ENCODE data around the gene PPIL6. TPM values are rescaled to one million over a fixed set of nuclear protein-coding genes. Genes with fewer than 3 reads are reported as not detected.

Gene PPIL6
- total RNA-seq = 2.2 and 2.6 TPM in 2 replicates
- 2.9 and 3.8 TPM in 2 replicates for polyA plus RNA-seq

GRCh38 chr6:109440331-109441068 lies at the start of gene PPIL6, which contains the start of gene SMPD2:
PPIL6 (minus strand) TSS chr6:109440628; CDS start chr6:109440590, 38 bp downstream.
SMPD2 (plus strand) TSS chr6:109440724; CDS start chr6:109441122, 398 bp downstream.
- Histone ChIP-seq H3K4me1 (ENCODE audit: insufficient read depth) (peaks cover 8% of the 10 kb centered on the region), H3K27ac (peak within 1 kb of the TSS; percentile 94), H4K20me1 (ENCODE audit: insufficient read depth, poor library complexity, severe bottlenecking) (no peaks in the 10 kb centered on the region), H2AFZ (peak within 1 kb of the TSS; percentile 96), H3K36me3 (replicated peaks; ENCODE audit: insufficient read depth, low read depth) (no peaks in the 10 kb centered on the region), H3K9me2 (replicated peaks; ENCODE audit: insufficient read depth) (no peaks in the 10 kb centered on the region), H3K4me3 (peak within 1 kb of the TSS; percentile 89), H3K9me3 (ENCODE audit: low read depth) (no peaks in the 10 kb centered on the region), H3K79me2 (peaks cover 9% of the 10 kb centered on the region), H3K27me3 (no peaks in the 10 kb centered on the region), H3K4me2 (peak within 1 kb of the TSS; percentile 89)
- DNase-seq (ENCODE audit: low spot score) = peak; percentile 96
- WGBS (ENCODE audit: low lambda C conversion rate, missing lambda C conversion rate) = under 1% methylated on average over 88 of the region's 102 CpGs
- TF ChIP-seq EZH2phosphoT487 (IDR thresholded peaks at IDR 0.05; ENCODE audit: low read depth, severe bottlenecking, unreplicated experiment) = no peak
- no peak for TF ChIP-seq EZH2 (IDR thresholded peaks at IDR 0.05; ENCODE audit: borderline replicate concordance)
- no peak for TF ChIP-seq CTCF (IDR thresholded peaks at IDR 0.05; ENCODE audit: poor library complexity)

- no peak for DNase-seq (ENCODE audit: low spot score)
- Histone ChIP-seq H3K4me1 (ENCODE audit: insufficient read depth) (no peaks in the 10 kb centered on the region), H2AFZ (no peak overlapping the region), H3K9me3 (ENCODE audit: low read depth) (no peaks in the 10 kb centered on the region), H3K4me2 (no peak overlapping the region), H3K79me2 (no peaks in the 10 kb centered on the region), H3K27me3 (no peaks in the 10 kb centered on the region), H3K36me3 (replicated peaks; ENCODE audit: insufficient read depth, low read depth) (no peaks in the 10 kb centered on the region), H3K27ac (no peak overlapping the region), H3K9me2 (replicated peaks; ENCODE audit: insufficient read depth) (no peaks in the 10 kb centered on the region), H3K4me3 (no peak overlapping the region), H4K20me1 (ENCODE audit: insufficient read depth, poor library complexity, severe bottlenecking) (no peaks in the 10 kb centered on the region)
- TF ChIP-seq EZH2phosphoT487 (IDR thresholded peaks at IDR 0.05; ENCODE audit: low read depth, severe bottlenecking, unreplicated experiment) (no peak), EZH2 (IDR thresholded peaks at IDR 0.05; ENCODE audit: borderline replicate concordance) (no peak), CTCF (IDR thresholded peaks at IDR 0.05; ENCODE audit: poor library complexity) (no peak)
These were observed 47.6 kb upstream of the PPIL6 start for GRCh38 chr6:109488001-109488400.

GRCh38 chr6:109486068-109486467 lies 45.6 kb upstream of the PPIL6 start:
- no peak overlapping the region for H3K27ac ChIP-seq

GRCh38 chr6:109485266-109485935 lies 45.0 kb upstream of the PPIL6 start:
- TF ChIP-seq CTCF (IDR thresholded peaks at IDR 0.05; ENCODE audit: poor library complexity) = no peak
- TF ChIP-seq EZH2phosphoT487 (IDR thresholded peaks at IDR 0.05; ENCODE audit: low read depth, severe bottlenecking, unreplicated experiment) = no peak
- TF ChIP-seq EZH2 (IDR thresholded peaks at IDR 0.05; ENCODE audit: borderline replicate concordance) = no peak

More at GRCh38 chr6:109486068-109486467, 45.6 kb upstream of the PPIL6 start:
- no peaks in the 10 kb centered on the region for H3K27me3 ChIP-seq
- no peak overlapping the region for H3K4me2 ChIP-seq
- H3K36me3 ChIP-seq (replicated peaks; ENCODE audit: insufficient read depth, low read depth) = no peaks in the 10 kb centered on the region
- peaks cover 9% of the 10 kb centered on the region for H3K4me1 ChIP-seq (ENCODE audit: insufficient read depth)
- H2AFZ ChIP-seq = no peak overlapping the region
- DNase-seq (ENCODE audit: low spot score) = peak; percentile 44
- H3K4me3 ChIP-seq = no peak overlapping the region
- no peaks in the 10 kb centered on the region for H4K20me1 ChIP-seq (ENCODE audit: insufficient read depth, poor library complexity, severe bottlenecking)
- H3K9me3 ChIP-seq (ENCODE audit: low read depth) = no peaks in the 10 kb centered on the region
- WGBS (ENCODE audit: low lambda C conversion rate, missing lambda C conversion rate) = 66% methylated on average over 1 of the region's 1 CpG
- peaks cover 11% of the 10 kb centered on the region for H3K79me2 ChIP-seq
- no peak for TF ChIP-seq EZH2phosphoT487 (IDR thresholded peaks at IDR 0.05; ENCODE audit: low read depth, severe bottlenecking, unreplicated experiment)
- H3K9me2 ChIP-seq (replicated peaks; ENCODE audit: insufficient read depth) = no peaks in the 10 kb centered on the region

More at GRCh38 chr6:109485266-109485935, 45.0 kb upstream of the PPIL6 start:
- 90% methylated on average over 3 of the region's 3 CpGs for WGBS (ENCODE audit: low lambda C conversion rate, missing lambda C conversion rate)
- no peaks in the 10 kb centered on the region for H3K9me3 ChIP-seq (ENCODE audit: low read depth)
- H3K4me2 ChIP-seq = no peak overlapping the region
- H3K79me2 ChIP-seq = peaks cover 18% of the 10 kb centered on the region
- H2AFZ ChIP-seq = no peak overlapping the region
- no peak overlapping the region for H3K27ac ChIP-seq
- no peaks in the 10 kb centered on the region for H3K36me3 ChIP-seq (replicated peaks; ENCODE audit: insufficient read depth, low read depth)
- H3K27me3 ChIP-seq = no peaks in the 10 kb centered on the region
- H4K20me1 ChIP-seq (ENCODE audit: insufficient read depth, poor library complexity, severe bottlenecking) = no peaks in the 10 kb centered on the region
- H3K9me2 ChIP-seq (replicated peaks; ENCODE audit: insufficient read depth) = no peaks in the 10 kb centered on the region
- no peak overlapping the region for H3K4me3 ChIP-seq
- DNase-seq (ENCODE audit: low spot score) = no peak
- peaks cover 16% of the 10 kb centered on the region for H3K4me1 ChIP-seq (ENCODE audit: insufficient read depth)

Measured in hepatocyte (in vitro differentiated cells).